HG02852 (cell line): ENCODE data around the gene VPS18.
"Not testable (repeated sequence)": the region's sequence is repeated elsewhere in the genome, so short reads cannot be mapped to it uniquely, and the experiment has no call there.

Source experiments
- ATAC-seq: cut with Tn5 transposase; IDR thresholded peaks from one replicate; pipeline ENCODE4 v1.9.1; 2021; ENCODE audit warnings: mild to moderate bottlenecking, moderate library complexity; ENCODE audit not compliant: unreplicated experiment

VPS18 gene

DNA sequence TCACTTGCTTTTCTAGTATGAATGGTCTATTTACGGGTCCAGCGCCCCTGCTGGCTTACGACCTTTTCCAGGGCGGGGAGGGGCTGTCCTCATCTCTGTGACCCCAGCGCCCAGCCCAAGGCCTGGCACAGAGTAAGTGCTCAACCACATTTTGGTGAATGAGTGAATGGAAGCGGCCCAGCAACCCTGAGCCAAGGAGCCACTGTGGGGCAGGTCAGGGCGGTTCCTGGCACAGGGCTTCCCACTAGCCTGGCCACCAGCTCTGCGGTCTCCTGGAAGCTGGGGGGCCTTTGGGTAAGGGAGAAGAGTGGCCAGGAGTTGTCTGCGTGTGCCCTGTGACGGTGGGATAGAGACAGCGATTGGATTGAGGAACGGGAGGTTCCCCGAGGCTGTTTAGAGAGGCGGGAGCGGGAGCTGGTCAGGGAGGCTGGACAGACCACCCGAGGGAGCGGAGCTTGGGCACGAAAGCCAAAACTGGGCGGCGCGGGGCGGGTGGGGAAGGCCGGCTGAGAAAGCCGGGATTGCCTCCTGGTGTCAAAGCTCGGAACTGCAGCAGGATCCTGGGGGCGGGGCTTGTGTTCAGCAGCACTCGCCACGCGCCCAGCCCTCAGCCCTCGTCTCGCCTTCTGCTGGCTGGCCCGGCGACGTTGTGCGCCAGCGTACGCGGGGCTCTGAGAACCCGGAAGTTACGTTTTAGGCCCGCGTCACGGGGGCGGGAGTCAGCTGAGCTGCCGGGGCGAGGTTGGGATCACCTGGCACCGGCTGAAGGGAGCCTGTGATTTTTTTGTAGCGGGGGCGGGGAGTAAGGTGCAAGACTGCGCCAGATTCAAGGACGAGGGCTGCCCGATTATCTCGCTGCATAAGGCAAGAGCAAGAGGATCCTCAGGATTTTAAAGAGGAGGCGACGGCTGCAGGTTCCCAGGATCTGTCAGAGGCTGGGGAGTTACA, at the start of gene VPS18:
Gene VPS18 (plus strand): TSS at position 718 of the 948 bp plus-strand sequence. CDS start 319 bp downstream, outside the sequence.
- peak; percentile 84 for ATAC-seq

GRCh38 chr15:40844696-40845030, 49.6 kb upstream of the VPS18 start:
- no peak for ATAC-seq

- no peak for ATAC-seq
Measured at GRCh38 chr15:40845036-40845435, 49.2 kb upstream of the VPS18 start.

DNA sequence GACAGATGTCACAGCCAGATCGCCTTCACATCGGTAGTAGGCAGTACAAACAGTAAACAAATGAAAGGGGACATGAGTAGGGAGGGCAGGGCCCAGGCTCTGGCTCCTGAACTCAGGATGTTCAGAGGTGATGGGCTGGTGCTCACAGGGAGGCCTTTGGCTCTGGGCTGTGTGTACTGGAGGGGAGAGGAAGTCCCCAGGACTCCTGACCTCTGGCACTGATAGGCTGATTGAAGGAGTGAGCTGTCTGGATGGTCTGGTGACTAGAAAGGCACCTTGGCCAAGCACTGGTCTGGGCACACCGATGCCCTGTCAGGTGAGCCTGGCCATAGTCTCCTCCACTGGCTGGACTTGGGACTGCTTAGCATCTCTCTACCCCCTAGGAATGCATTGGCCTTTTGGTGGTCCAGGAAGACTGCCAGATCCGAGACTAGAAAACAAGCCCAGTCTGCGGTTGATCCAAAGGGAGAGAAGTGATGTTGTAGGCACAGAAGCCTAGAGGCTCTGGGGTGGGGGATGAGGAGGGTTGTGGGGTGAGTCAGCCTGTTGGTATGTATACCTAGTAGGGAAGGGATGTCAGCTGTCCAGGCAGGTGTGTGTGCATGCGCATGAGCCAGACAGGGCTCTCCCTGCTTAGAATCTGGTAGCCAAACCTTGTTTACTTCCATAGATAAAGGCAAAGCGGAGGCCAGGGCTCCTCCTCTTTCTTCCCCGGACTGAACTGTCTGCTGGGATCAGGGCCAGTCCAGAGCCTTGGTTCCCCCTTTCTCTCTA, 48.6 kb upstream of the VPS18 start:
- ATAC-seq = no peak

- no peak for ATAC-seq
Measured at GRCh38 chr15:40846841-40847222, 47.4 kb upstream of the VPS18 start.

DNA sequence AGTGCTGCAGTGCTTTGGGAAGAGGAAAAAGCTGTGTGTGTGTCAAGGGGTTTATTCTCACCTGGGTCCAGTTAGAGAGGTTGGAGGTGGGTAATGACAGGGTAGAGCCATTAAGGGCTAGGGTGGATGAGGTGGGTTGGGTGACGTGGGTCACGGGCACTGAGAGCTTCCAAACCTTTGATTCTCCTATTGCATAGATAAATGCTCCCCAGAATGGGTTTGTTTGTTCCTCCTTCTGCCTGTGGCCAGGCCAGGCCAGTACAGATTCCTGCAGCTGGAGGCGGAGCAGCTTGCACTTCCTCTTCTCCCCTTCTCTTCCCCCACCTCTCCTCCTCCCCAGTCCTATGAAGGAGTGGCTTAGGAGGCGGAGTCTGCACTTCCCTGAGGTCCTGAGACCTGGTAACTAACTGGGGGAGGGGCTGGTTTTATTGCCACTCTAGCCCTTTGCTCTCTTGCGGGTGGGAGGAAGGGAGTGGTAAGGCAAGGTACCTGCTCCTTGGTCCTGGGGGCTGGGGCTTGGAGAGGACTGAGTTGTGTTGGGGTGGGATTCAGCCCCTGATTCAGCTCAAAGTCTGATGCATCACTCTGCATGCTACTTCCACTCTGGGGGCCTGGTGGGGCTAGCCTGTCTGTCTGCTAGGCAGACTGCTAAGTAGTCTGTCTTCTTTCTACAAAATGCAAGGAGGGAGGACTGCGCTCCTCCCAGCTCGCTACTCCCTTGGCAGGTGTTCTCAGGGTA, 46.9 kb upstream of the VPS18 start:
- ATAC-seq = peak; percentile 59

GRCh38 chr15:40850576-40851112, 43.6 kb upstream of the VPS18 start:
- no peak for ATAC-seq

GRCh38 chr15:40852529-40852928, 41.7 kb upstream of the VPS18 start:
- no peak for ATAC-seq

GRCh38 chr15:40853241-40853890, 40.9 kb upstream of the VPS18 start:
- no peak for ATAC-seq

DNA sequence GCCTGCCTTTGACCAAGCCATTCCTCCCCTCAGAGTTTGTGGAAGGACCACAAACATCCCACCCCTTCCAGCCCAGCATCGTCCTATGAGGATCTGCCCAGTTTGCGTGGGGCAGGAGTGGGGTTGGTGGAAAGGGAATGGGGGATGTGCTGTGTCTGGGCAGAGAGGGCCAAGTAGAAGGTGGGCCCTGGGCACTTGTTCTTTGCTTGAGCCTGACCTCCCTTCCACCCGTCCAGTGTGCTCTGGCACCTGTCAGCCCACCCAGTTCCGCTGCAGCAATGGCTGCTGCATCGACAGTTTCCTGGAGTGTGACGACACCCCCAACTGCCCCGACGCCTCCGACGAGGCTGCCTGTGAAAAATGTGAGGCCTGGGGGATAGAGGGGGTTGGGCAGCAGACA, 40.1 kb upstream of the VPS18 start:
- ATAC-seq = no peak

DNA sequence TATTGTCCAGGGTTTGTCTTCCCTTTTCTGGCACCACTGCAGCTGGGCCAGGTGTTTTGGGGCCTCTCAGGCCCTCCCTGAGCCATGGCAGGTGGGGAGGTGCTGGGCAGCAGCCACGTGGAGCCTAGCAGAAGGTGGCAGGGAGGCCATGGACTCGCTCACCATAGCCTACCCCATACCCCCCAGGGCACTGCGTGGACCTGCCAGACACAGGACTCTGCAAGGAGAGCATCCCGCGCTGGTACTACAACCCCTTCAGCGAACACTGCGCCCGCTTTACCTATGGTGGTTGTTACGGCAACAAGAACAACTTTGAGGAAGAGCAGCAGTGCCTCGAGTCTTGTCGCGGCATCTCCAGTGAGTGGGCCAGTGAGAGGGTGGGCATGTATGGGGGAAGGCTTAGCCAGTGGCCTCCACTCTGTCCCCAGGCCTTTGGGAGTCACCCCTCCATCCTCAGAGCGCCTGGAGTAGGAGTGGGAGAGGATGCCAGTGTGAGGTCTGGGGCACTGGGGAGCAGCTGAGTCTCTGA, 38.5 kb upstream of the VPS18 start:
- ATAC-seq = no peak

DNA sequence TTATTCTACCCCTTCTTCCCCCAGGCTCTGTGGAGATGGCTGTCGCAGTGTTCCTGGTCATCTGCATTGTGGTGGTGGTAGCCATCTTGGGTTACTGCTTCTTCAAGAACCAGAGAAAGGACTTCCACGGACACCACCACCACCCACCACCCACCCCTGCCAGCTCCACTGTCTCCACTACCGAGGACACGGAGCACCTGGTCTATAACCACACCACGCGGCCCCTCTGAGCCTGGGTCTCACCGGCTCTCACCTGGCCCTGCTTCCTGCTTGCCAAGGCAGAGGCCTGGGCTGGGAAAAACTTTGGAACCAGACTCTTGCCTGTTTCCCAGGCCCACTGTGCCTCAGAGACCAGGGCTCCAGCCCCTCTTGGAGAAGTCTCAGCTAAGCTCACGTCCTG, 37.5 kb upstream of the VPS18 start:
- ATAC-seq = no peak

DNA sequence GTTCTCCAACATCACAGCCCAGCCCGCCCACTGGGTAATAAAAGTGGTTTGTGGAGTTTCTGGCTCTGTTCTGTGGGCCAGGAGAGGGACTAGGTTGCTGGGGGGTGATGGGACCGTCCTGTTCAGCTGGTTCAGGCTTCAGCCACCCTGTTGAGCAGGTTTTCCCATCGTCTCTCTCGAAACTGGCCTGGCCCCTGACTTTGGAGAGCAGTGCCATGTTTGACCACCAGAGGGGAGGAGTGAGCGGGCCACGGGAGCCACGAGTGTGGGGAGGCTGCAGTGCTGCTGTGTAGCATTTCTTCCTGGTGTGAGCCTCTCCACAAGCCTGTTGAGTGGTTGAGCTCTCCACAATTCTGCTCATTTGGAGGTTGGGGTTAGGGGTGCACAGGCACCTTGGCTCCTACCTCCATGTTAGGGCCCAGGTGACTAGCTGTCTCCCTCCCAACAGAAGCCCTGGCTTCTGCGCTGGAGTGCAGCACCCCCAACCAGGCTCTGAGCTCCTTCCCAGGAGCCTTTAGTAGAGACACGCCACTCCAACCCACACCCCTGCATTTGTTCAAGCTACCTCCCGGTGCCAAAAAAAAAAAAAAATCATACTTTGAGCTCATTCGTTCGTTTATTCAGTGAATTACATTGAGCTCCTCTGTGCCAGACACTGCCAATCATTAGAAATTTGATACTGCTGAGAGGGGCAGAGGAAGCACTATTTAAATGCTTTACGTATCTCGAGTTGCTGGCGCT, 36.5 kb upstream of the VPS18 start:
- peak; percentile 65 for ATAC-seq

DNA sequence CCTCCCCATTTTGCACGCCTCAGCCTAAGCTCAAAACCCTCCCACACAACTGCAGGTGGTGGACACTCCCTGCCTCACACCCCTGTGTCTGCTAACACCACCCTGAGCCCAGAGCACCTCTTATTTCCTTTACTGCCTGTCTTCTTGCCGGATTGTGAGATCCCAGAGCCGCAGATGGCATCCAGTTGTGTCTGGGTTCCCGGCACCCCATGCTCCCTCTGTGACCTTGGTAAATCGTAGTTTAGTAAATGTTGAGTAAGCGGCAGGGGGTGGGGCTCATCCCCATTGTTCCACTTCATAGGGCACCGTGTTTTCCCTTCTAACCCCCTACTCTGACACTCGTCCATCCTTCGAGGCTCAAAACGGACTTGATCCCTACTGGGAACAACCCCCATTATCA, 35.5 kb upstream of the VPS18 start:
- ATAC-seq = no peak

GRCh38 chr15:40859206-40859851, 34.9 kb upstream of the VPS18 start:
- ATAC-seq = no peak

GRCh38 chr15:40861147-40861546, 33.1 kb upstream of the VPS18 start:
- ATAC-seq = not testable (repeated sequence)

- ATAC-seq = no peak
Measured at GRCh38 chr15:40863660-40864270, 30.5 kb upstream of the VPS18 start.

- ATAC-seq = no peak
Measured at GRCh38 chr15:40867199-40867598, 27.1 kb upstream of the VPS18 start.

DNA sequence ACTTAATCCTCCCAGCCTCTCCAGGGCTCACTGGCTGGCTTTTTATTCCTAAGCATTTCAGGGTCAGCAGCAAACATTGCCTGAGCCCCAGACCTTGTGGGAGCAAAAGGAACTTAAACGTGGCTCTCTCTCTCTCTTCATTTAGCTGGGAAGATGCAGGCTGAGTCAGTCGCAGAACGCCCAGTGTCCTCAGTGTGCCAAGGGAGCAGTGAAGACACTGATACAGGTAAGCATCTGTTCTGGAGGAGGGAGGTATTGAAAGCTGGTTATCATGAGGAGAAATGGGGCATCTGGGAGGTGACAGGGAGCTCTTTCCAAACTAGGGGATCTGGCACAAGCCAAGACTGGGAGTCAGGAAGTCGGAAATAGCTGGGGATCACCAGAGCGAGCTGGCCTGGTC, 24.6 kb upstream of the VPS18 start:
- no peak for ATAC-seq
